GM21717 (cell line): ENCODE data around the gene GPBP1L1.
A peak's percentile ranks its signal among the peaks of the same experiment; 100 is the strongest.
"Not testable (repeated sequence)": the region's sequence is repeated elsewhere in the genome, so short reads cannot be mapped to it uniquely, and the experiment has no call there.

Experiments
- ATAC-seq: cut with Tn5 transposase; IDR thresholded peaks from one replicate; pipeline ENCODE4 v1.9.1; 2021; ENCODE audit warnings: mild to moderate bottlenecking, moderate library complexity; ENCODE audit not compliant: unreplicated experiment

GPBP1L1 gene

GRCh38 chr1:45596765-45597164, 89.6 kb downstream of the GPBP1L1 start:
- ATAC-seq = not testable (repeated sequence)

- ATAC-seq = no peak
Measured at GRCh38 chr1:45594412-45594811, 91.9 kb downstream of the GPBP1L1 start.

GRCh38 chr1:45589861-45590260, 96.5 kb downstream of the GPBP1L1 start:
- ATAC-seq = no peak

GRCh38 chr1:45586769-45587168, 99.6 kb downstream of the GPBP1L1 start:
- no peak for ATAC-seq

GRCh38 chr1:45585496-45586075, 100.7 kb downstream of the GPBP1L1 start:
- ATAC-seq = no peak

GRCh38 chr1:45585110-45585426, 101.3 kb downstream of the GPBP1L1 start:
- ATAC-seq = no peak

DNA sequence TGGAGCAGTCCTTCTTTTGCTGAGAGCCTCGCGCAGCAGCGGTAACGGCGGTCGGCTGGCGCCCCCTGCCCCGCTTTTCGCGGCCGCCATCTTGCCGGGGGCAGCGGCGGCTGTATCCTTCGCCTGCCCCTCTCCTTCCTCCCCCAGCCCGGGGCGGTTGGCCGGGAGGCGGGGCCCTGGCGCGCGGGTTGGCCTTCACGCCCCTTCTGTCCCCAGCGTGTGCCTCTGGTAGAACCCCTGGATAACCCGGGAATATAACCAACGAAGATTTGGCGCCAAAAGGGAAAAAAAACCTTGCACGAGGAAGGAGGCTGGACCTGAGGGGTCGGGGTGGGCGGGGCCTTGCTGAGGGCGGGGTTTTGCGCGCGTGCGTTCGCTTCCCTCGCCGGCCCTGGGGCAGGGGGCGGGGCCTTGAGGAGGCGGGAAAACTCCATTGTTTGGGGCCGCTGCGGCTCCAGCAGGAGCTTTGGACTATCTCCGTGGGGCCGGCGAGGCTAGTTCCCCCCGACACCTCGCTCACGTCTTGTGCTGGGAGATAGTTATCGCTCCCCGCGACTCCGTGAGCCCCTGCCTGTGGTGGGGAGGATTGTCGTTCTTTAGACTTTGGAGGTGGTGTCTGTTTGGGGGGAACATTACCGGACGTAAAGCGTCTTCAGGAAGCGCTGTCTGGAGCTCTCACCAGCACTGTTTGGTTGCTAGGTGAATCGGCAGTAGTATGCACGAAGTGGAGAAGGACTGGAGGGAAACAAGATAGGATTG, 101.8 kb downstream of the GPBP1L1 start:
- peak; percentile 23 for ATAC-seq

- ATAC-seq = peak; percentile 57
Measured at GRCh38 chr1:45583666-45584350, 102.5 kb downstream of the GPBP1L1 start, which contains the start of gene NASP. TSS of gene NASP (plus strand) at chr1:45584041. CDS start at chr1:45584147, 106 bp downstream.

DNA sequence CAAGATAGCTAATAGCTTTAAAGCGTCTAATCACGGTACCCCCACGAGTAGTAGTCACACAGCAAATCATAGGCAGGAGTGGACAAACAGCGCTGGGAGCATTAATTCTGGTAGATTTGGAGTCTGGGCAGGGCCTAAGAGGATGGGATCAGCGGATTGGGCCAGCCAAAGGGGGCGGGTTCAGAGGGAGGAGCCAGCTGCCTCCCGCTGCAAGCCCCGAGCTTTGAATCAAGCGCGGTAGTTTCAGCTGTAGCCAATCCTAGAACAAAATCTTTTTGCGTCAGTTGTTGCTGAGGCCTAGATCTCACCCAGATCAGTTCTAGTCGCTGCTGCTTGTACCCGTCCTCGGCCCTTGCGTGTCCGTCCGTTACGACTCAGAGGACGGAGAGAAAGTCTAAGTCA, 103.1 kb downstream of the GPBP1L1 start:
- ATAC-seq = peak; percentile 77
